Subcutaneous abdominal adipose tissue (tissue), 5 donors: ENCODE data around the gene CA10.

Experiments used
- H3K27ac ChIP-seq: one replicate; pipeline ENCODE4 v1.7.0; 2013; ENCODE audit warnings: low read depth, mild to moderate bottlenecking, inconsistent platforms, low read length, moderate library complexity
- H3K27me3 ChIP-seq, 5 donors: one replicate each; pipeline ENCODE4 v1.7.0; 2013; ENCODE audit warnings: low read length in 5 of 5, inconsistent platforms in 1 of 5; ENCODE audit not compliant: control insufficient read depth in 5 of 5, insufficient read depth in 4 of 5
- H3K36me3 ChIP-seq, 5 donors: one replicate each; pipeline ENCODE4 v1.7.0; 2013; ENCODE audit warnings: low read length in 5 of 5; ENCODE audit not compliant: control insufficient read depth in 5 of 5, insufficient read depth in 5 of 5
- H3K4me1 ChIP-seq, 5 donors: one replicate each; pipeline ENCODE4 v1.7.0; 2013; ENCODE audit warnings: low read length in 5 of 5, mild to moderate bottlenecking in 3 of 5, moderate library complexity in 1 of 5; ENCODE audit not compliant: control insufficient read depth in 5 of 5, insufficient read depth in 5 of 5
- H3K4me3 ChIP-seq, 5 donors: one replicate each; pipeline ENCODE4 v1.7.0; 2013; ENCODE audit warnings: low read length in 5 of 5, low read depth in 1 of 5
- H3K9ac ChIP-seq, 5 donors: one replicate each; pipeline ENCODE4 v1.7.0; 2013; ENCODE audit warnings: low read length in 5 of 5, mild to moderate bottlenecking in 4 of 5, moderate library complexity in 3 of 5
- H3K9me3 ChIP-seq, 5 donors: one replicate each; pipeline ENCODE4 v1.7.0; 2013; ENCODE audit warnings: low read length in 5 of 5; ENCODE audit not compliant: control insufficient read depth in 5 of 5
- donor health status: healthy.
- donor health status: healthy.
- donor health status: healthy.
- donor health status: healthy.
- donor health status: healthy.

The CA10 gene

GRCh38 chr17:51841669-51842068, 316.8 kb downstream of the CA10 start:
- no peaks in the 10 kb centered on the region for H3K36me3 ChIP-seq

GRCh38 chr17:51840688-51841087, 317.8 kb downstream of the CA10 start:
- Histone ChIP-seq H3K4me1 (no peaks in the 10 kb centered on the region), H3K27me3 (no peaks in the 10 kb centered on the region), H3K36me3 (no peaks in the 10 kb centered on the region), H3K4me3 (no peak overlapping the region), H3K9me3 (no peaks in the 10 kb centered on the region), H3K9ac (no peak overlapping the region), H3K27ac (no peak overlapping the region)

More at GRCh38 chr17:51841669-51842068, 316.8 kb downstream of the CA10 start:
- Histone ChIP-seq H3K27ac (no peak overlapping the region), H3K9me3 (no peaks in the 10 kb centered on the region), H3K4me1 (no peaks in the 10 kb centered on the region), H3K27me3 (no peaks in the 10 kb centered on the region), H3K4me3 (no peak overlapping the region), H3K9ac (no peak overlapping the region)

GRCh38 chr17:51833620-51834019, 324.9 kb downstream of the CA10 start:
- H3K9ac ChIP-seq: no peak overlapping the region
- H3K27me3 ChIP-seq: peaks cover 0 to 4% (median 0%) of the 10 kb centered on the region in 5 donors
- no peaks in the 10 kb centered on the region for H3K36me3 ChIP-seq
- H3K9me3 ChIP-seq: no peaks in the 10 kb centered on the region
- H3K4me3 ChIP-seq: no peak overlapping the region
- H3K27ac ChIP-seq: no peak overlapping the region
- peaks cover 0 to 3% (median 0%) of the 10 kb centered on the region in 5 donors for H3K4me1 ChIP-seq

- Histone ChIP-seq H3K27ac (no peak overlapping the region), H3K9me3 (no peaks in the 10 kb centered on the region), H3K27me3 (peaks cover 0 to 4% (median 0%) of the 10 kb centered on the region in 5 donors), H3K9ac (no peak overlapping the region), H3K4me3 (no peak overlapping the region), H3K4me1 (peaks cover 0 to 3% (median 0%) of the 10 kb centered on the region in 5 donors), H3K36me3 (no peaks in the 10 kb centered on the region)
These were observed 325.5 kb downstream of the CA10 start for GRCh38 chr17:51833045-51833444.

GRCh38 chr17:51830886-51831285, 327.6 kb downstream of the CA10 start:
- Histone ChIP-seq H3K9ac (no peak overlapping the region), H3K27ac (no peak overlapping the region), H3K36me3 (no peaks in the 10 kb centered on the region), H3K4me3 (no peak overlapping the region), H3K9me3 (no peaks in the 10 kb centered on the region), H3K27me3 (peaks cover 0 to 4% (median 0%) of the 10 kb centered on the region in 5 donors), H3K4me1 (peaks cover 0 to 3% (median 0%) of the 10 kb centered on the region in 5 donors)

- Histone ChIP-seq H3K9ac (no peak overlapping the region), H3K9me3 (no peaks in the 10 kb centered on the region), H3K27me3 (peaks cover 0 to 4% (median 0%) of the 10 kb centered on the region in 5 donors), H3K4me3 (no peak overlapping the region), H3K27ac (no peak overlapping the region), H3K4me1 (peaks cover 0 to 3% (median 0%) of the 10 kb centered on the region in 5 donors), H3K36me3 (no peaks in the 10 kb centered on the region)
These were observed 328.1 kb downstream of the CA10 start for GRCh38 chr17:51830451-51830850.

- Histone ChIP-seq H3K27me3 (peaks cover 0 to 3% (median 0%) of the 10 kb centered on the region in 5 donors), H3K27ac (no peak overlapping the region), H3K9me3 (no peaks in the 10 kb centered on the region), H3K4me3 (no peak overlapping the region), H3K4me1 (no peaks in the 10 kb centered on the region), H3K9ac (no peak overlapping the region), H3K36me3 (no peaks in the 10 kb centered on the region)
These were observed 329.6 kb downstream of the CA10 start for GRCh38 chr17:51828901-51829300.

GRCh38 chr17:51827140-51827539, 331.4 kb downstream of the CA10 start:
- Histone ChIP-seq H3K4me1 (no peaks in the 10 kb centered on the region), H3K4me3 (no peak overlapping the region), H3K27ac (no peak overlapping the region), H3K36me3 (no peaks in the 10 kb centered on the region), H3K27me3 (peaks cover 0 to 3% (median 0%) of the 10 kb centered on the region in 5 donors), H3K9ac (no peak overlapping the region), H3K9me3 (no peaks in the 10 kb centered on the region)

- no peaks in the 10 kb centered on the region for H3K27me3 ChIP-seq
These were observed 337.7 kb downstream of the CA10 start for GRCh38 chr17:51820766-51821165.

GRCh38 chr17:51820252-51820651, 338.3 kb downstream of the CA10 start:
- Histone ChIP-seq H3K27ac (no peak overlapping the region), H3K4me1 (no peaks in the 10 kb centered on the region), H3K9me3 (no peaks in the 10 kb centered on the region), H3K9ac (no peak overlapping the region), H3K4me3 (no peak overlapping the region), H3K36me3 (no peaks in the 10 kb centered on the region), H3K27me3 (no peaks in the 10 kb centered on the region)

More at GRCh38 chr17:51820766-51821165, 337.7 kb downstream of the CA10 start:
- Histone ChIP-seq H3K9ac (no peak overlapping the region), H3K4me1 (no peaks in the 10 kb centered on the region), H3K36me3 (no peaks in the 10 kb centered on the region), H3K4me3 (no peak overlapping the region), H3K9me3 (no peaks in the 10 kb centered on the region), H3K27ac (no peak overlapping the region)
